ENCODE measurements around the gene FRMD4A. TPM values are rescaled to one million over a fixed set of nuclear protein-coding genes. Genes with fewer than 3 reads are reported as not detected.

FRMD4A gene
- total and polyA plus RNA-seq, 10 of the 15 experiments (the other 5 are each of a cell fraction or from before 2014, with no cell fraction given), result 17.8 to 75.2 (median 39.1) TPM

GRCh38 chr10:13685885-13686284 lies 644.8 kb downstream of the FRMD4A start:
- no peak overlapping the region for H2AFZ ChIP-seq (ENCODE audit: control insufficient read depth, low read depth, low read length)
- BruUV-seq (replicated peaks), result no TSS peak
- peaks cover 6% of the 10 kb centered on the region for H3K79me2 ChIP-seq (ENCODE audit: control insufficient read depth, insufficient read depth, low read length)
- DNase-seq (ENCODE audit: low read depth, low spot score), result no peak
- ChIA-PET CTCF (interaction anchor here (1.2 to 1.7 kb wide), 2 partner anchors 9 to 91 kb away, joined by 3 to 6 read pairs; no protein-coding TSS in a partner anchor), SMC1A (ENCODE audit: uncharacterized antibody, unreplicated experiment) (interaction anchor here (1.0 to 2.6 kb wide), 5 partner anchors 11 to 91 kb away, joined by 3 to 14 read pairs (median 4); no protein-coding TSS in a partner anchor), POLR2A (interaction anchor here (0.5 to 1.0 kb wide), 3 partner anchors 19 to 134 kb away, joined by 3 to 5 read pairs (median 4); no protein-coding TSS in a partner anchor), RAD21 (ENCODE audit: unreplicated experiment) (interaction anchor here (0.9 to 1.5 kb wide), 4 partner anchors 21 to 91 kb away, joined by 3 to 4 read pairs (median 3); no protein-coding TSS in a partner anchor)
- 91% methylated on average over 5 of the region's 5 CpGs for WGBS (ENCODE audit: insufficient coverage, insufficient replicate concordance, low lambda C conversion rate, missing lambda C conversion rate)
- H3K36me3 ChIP-seq (ENCODE audit: control insufficient read depth in 2 of 2, insufficient read depth in 2 of 2, low read length in 1 of 2), result peaks cover 8 to 29% of the 10 kb centered on the region in 2 experiments; a peak in 3 of 4 replicates
- peaks cover 20% of the 10 kb centered on the region for H3K4me1 ChIP-seq (ENCODE audit: control insufficient read depth, insufficient read depth, low read length)
- H3K4me3 ChIP-seq, result no peak overlapping the region
- H3K4me2 ChIP-seq (ENCODE audit: control insufficient read depth, insufficient read depth), result no peak overlapping the region
- FAIRE-seq, result no peak
- no peak for ATAC-seq
- no peak overlapping the region for H3K9ac ChIP-seq (ENCODE audit: control insufficient read depth, insufficient read depth, low read length)
- intact Hi-C loops (cut with micrococcal nuclease; ENCODE audit: unreplicated experiment), result no loop called here
- H3K9me3 ChIP-seq (replicated peaks; ENCODE audit: control insufficient read depth, insufficient read depth, low read length), result no peaks in the 10 kb centered on the region
- in situ Hi-C loops (cut with MboI), result no loop called here
- no peak for TF ChIP-seq HDAC2 (IDR thresholded peaks at IDR 0.05)
- no peak for TF ChIP-seq RAD21 (IDR thresholded peaks at IDR 0.05; ENCODE audit: insufficient read depth, low read depth, low read length)
- no peak for TF ChIP-seq CREB1 (IDR thresholded peaks at IDR 0.05; ENCODE audit: low read depth)
- no peak for TF ChIP-seq SMAD5 (IDR thresholded peaks at IDR 0.05; ENCODE audit: low read depth)
- TF ChIP-seq MTA2 (IDR thresholded peaks at IDR 0.05; ENCODE audit: low read depth), result no peak
- TF ChIP-seq POLR2A (IDR thresholded peaks at IDR 0.05; ENCODE audit: low read depth, low read length), result no peak
- TF ChIP-seq E4F1 (IDR thresholded peaks at IDR 0.05; ENCODE audit: borderline replicate concordance, partially characterized antibody), result no peak
- TF ChIP-seq BHLHE40 (IDR thresholded peaks at IDR 0.05; ENCODE audit: borderline replicate concordance in 1 of 2, low read depth in 2 of 2, low read length in 1 of 2), result no peak
- no peak for TF ChIP-seq ZNF217 (IDR thresholded peaks at IDR 0.05)
- no peak for TF ChIP-seq LARP7 (IDR thresholded peaks at IDR 0.05)
- TF ChIP-seq USF2 (IDR thresholded peaks at IDR 0.05; ENCODE audit: borderline replicate concordance, low read depth, low read length), result no peak
- no peak for TF ChIP-seq BMI1 (IDR thresholded peaks at IDR 0.05; ENCODE audit: borderline replicate concordance)
- no peak for TF ChIP-seq NR2C2 (IDR thresholded peaks at IDR 0.05; ENCODE audit: borderline replicate concordance, control insufficient read depth, insufficient read length, low read depth)
- no peak for TF ChIP-seq RELA (IDR thresholded peaks at IDR 0.05; ENCODE audit: borderline replicate concordance, partially characterized antibody)
- no peak for TF ChIP-seq IRF5 (IDR thresholded peaks at IDR 0.05; ENCODE audit: borderline replicate concordance)
- no peak for TF ChIP-seq YBX1 (IDR thresholded peaks at IDR 0.05)
- TF ChIP-seq CBFB (IDR thresholded peaks at IDR 0.05; ENCODE audit: low read depth), result no peak
- no peak for TF ChIP-seq SMARCA5 (IDR thresholded peaks at IDR 0.05)
- no peak for TF ChIP-seq MEF2B (IDR thresholded peaks at IDR 0.05; ENCODE audit: partially characterized antibody, poor library complexity, severe bottlenecking)
- peak overlapping the region; percentile 49 for H3K27ac ChIP-seq (ENCODE audit: control insufficient read depth, insufficient read depth)
- no peaks in the 10 kb centered on the region for H3K27me3 ChIP-seq (replicated peaks in 1 of 2; ENCODE audit: control insufficient read depth in 2 of 2, insufficient read depth in 2 of 2, low read length in 1 of 2)
- no peaks in the 10 kb centered on the region for H4K20me1 ChIP-seq (ENCODE audit: control insufficient read depth, insufficient read depth)

Measured in GM12878 (cell line).